Stimulated activated CD4-positive, alpha-beta T cell treated with anti-CD3 and anti-CD28 coated beads, Interleukin-15, amount 100 ng/mL, for 24 hours (primary cell): Measurements from ENCODE around the gene SAP30L.

Source experiments
- DNase-seq: peaks from one replicate; pipeline ENCODE4 v3.0.0-alpha.2; 2020

SAP30L gene

DNA sequence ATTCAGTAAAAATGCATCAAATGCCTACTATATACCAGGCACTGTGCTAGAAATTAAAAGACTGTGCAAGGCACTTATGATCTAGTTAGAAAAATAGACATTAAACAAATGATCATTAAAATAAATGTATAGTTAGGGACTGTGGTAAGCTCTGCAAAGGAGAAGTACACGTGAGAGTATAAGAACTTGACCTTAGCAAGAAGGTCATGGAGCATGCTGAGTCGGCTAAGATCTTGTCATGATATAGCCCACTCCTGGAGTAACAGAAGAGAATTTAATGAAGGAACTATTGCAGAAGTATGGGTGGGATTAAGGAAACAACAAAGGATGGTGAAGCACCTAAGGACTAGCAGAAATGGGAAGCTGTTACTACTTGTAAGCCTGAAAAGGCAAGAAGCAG, 23.5 kb upstream of the SAP30L start:
- DNase-seq: no peak

DNA sequence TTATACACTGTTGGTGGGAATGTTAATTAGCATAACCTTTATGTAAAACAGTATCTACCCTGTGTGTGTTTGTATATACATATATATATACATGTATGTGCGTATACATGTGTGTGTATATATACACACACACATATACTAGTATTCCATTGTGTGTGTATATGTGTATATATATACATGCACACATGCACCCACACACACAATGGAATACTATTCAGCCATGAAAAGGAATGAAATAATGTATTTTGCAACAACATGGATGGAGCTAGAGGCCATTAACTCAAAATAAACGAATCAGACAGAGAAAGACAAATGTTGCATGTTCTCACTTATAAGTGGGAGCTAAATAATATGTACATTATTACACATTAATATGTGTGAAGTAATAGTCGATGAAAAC, 17.6 kb upstream of the SAP30L start:
- DNase-seq: no peak

DNA sequence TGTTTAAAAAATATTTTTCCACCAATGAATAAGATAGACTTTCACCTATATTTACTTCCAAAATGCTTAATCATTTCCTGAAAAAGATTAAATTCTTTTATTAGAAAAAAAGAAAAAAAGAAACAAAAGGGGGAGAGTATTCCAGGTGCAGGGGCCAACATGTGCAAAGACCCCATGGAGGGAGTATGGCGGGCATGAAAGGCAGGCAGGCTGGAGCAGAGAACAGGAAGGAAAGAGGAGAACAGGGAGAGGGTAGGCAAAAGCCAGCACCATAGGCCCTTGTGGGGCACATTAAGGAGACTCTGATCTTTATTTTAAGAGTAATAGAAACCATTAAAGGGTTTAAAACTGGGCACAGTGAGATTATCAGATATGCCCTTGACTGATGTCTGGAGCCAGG, 16.5 kb upstream of the SAP30L start:
- no peak for DNase-seq

DNA sequence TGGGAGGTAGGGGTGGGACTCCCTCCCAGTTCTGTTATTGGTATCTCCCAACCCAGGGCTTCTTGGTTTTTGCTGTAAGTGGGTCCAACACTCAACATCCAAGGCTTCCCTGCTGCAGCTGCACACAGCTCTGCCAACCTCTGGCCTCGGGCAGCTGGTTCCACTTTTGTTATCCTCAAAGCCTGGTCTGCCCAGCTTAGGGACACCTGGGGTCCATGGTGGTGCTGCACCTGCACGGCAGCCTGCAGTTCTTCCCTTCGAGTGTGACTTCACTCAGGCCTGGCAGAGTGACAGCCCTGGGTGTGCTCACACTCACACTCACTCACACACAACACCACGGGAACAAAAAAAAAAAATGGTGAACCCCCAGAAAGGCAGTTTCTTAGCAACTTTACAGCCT, 15.3 kb upstream of the SAP30L start:
- DNase-seq: no peak

DNA sequence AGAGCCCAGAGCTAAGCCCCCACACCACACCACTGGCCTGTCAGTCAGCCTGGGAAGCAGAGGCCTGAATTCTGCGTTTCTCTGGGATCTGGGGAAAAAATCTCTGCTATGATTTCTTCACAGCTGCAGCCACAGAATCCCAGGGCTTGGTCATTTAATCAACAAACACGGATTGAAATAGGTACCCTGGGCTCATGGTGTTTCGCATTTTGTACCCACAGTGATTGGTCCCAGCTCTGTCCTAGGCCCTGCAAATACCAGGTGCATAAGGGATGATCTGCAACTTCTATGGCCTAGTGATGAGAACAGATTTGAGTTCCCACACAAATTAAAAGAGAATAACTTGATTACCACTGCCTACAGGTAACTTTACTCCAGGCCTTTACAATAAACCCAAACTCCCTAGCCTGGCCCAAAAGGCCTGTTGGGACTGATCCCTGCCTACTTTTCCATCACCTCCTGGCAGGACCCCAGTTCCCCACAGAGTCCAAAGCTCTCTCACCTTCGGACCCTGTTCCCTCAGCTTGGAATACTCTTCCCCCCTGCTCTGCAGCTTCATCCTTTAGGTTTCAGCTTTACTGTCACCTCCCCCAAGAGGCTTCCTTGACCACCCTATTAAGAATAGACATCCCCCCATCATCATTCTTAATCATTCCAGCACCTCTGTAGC, 14.7 kb upstream of the SAP30L start:
- DNase-seq: no peak

DNA sequence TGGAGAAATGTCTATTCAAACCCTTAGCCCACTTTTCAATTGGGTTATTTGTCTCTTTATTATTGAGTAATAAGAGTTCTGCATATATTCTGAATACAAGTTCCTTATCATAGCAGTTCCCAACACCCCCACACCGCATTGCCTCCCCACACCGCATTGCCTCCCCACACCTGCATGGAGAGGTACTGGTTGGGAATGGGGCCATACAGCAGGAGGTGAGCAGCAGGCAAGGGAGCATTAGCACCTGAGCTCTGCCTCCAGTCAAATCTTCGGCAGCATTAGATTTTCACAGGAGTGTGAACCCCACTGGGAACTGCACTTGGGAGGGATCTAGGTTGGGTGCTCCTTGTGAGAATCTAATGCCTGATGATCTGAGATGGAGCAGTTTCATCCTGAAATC, 10.6 kb upstream of the SAP30L start:
- DNase-seq: no peak

DNA sequence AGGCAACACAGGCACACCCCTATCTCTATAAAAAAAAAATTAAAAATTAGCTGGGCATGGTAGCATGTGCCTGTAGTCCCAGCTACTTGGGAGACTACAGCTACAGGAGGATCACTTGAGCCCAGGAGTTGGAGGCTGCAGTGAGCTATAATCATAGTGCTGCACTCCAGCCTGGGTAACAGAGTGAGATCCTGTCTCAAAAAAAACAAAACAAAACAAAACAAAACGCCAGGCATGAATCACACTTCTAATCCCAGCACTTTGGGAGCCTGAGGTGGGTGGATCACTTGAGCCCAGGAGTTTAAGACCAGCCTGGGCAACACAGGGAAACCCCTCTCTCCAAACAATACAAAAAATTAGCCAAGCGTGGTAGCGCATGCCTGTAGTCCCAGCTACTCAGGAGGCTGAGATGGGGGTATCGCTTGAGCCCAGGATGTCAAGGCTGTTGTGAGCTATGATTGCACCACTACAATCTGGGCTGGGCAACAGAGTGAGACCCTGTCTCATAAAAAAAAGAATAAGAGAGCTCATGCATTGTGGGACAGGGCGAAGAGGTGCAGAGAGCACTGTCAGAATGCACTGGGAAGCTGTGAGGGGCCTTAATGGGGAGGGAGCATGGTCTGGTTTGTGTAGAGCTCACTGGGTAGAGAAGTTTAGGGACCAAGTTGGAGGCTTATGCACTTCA, 8.4 kb upstream of the SAP30L start:
- no peak for DNase-seq

DNA sequence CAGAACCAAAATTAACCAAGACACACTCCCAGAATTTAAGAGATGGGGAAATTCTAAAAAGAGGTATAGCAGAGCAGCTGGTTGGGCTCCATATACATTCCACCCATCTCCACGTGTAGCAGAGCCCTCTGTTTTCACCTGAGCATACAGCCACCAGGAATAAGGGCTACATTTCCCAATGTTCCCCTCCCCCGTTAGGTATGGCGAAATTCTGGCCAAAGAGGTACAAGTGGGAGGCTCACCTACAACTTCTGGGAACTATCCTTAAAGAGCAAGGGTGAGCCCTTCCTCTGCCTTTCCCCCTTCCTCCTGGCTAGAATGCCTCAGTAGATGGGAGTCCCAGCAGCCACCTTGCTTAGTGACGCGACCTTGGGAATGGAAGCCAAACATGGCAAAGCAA, 5.3 kb upstream of the SAP30L start:
- no peak for DNase-seq

DNA sequence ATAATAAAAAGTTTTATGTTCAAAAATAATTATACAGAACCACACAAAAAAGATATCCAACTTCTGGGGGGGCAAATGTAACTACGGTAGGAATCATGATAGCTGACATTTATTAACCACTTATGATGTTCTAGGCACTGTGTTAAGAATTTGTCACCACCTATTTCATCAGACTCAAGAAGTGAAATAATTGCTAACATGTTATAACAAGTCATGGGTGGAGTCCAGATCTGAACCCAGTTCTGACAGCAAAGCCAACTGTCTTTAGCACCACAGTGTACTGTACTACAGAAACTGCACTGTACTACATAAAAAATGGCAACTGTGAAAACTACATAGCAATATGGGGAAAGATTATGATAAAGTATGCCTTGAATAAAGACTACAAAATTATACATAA, 3.0 kb upstream of the SAP30L start:
- no peak for DNase-seq

DNA sequence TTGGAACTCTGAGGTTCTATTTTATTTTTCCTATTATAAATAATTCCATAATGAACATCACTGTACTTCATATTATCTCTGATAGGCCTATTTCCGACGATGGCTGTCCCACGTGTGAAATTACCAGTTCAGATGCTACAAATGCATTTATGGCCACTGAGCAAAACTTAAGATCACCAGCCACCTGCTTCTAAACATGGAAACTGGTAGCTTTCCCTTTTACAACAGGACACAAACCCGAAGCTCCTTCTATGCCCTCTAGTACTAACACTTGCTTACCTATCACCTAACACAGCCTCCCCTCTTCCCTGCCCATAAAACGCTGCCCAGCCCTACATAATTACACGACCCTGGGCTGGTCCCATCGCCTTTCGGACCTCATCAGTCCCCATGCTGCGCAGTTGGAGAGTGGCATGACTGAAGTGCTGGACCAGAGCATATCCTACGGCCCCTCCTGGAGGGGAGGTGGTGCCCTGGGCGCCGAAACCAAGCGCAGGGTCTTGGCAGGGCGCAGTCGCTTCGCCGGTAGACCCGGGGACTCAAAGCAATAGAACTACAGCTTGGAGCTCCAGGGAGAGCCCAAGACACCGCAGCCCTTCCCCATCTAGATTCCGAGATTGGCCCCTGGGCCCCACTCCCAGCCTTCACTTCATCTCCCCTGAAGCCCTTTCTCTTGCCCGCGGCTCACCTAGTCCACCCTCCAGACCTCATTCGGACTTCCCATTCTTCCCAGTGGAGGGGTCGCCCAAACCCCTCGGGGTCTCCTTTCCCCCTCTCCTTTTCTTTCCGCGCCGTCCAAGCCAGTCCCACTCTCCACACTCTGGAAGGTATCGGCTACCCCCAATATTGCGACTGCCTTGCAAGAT, 1.0 kb upstream of the SAP30L start:
- DNase-seq: peak; percentile 31

DNA sequence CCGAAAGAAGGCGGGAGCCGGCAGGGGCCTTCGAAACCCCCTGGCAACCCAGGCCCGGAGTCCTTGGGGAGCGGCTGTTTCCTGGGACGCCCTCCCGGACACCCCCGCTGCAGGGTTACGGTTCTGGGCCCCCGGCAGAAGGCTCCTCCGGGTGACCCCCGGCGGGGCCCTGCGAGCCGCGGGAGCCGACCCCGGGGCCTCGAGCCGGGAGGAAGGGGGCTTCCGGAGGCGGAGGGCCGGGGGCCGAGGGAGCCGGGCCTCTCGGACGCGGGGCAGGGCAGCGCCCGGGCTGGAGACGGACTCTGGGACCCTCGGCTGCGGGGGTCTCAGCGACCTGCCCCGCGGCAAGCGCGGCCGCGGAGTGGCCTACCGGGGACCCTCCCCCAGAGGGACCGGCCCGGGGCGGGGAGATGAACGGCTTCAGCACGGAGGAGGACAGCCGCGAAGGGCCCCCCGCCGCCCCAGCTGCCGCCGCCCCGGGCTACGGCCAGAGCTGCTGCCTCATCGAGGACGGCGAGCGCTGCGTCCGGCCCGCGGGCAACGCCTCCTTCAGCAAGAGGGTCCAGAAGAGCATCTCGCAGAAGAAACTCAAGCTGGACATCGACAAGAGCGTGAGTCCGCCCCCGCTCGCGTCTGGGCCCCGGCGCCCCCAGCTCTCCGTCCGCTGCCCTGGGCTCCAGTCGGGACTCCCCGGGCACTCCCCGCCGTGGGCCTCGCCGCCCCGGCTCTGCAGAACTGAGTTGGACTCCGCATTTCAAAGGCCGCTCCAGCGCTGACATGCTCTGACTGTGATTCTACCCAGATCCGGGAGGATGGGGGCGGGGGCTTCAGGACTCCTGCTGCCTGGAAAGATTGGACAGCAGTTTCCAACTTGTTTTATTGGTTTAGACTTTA, 645 bp downstream of the SAP30L start:
- peak; percentile 66 for DNase-seq

DNA sequence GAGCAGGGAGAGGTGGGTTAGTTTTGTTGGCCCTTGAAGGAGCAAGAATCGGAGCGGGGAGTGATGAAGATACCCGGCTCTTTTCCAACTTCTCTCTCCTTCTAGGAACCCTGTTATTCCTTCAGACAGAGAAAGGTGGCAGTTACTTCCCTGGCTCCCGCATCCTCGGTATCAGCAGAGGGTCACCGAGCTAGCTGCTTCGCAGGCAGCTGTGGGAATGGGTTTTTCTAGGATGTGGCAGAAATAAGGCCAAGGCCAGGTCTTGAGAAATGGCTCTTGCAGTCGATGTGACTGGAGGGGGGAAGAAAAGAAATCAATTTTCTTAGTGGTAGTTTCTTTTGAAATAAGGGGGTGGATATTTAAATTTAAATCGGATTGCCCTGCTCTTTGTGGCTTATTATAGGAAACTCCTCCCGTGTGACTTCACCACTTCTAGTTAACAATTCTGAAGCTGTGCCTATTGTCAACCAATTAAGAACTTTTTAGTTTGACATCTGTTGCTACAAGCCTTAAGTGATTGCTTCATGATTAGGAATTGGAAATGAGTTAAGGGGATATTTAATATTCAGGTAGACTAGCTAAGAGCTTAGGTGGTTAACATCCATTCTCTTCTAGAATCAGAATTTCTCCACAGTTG, 1.4 kb downstream of the SAP30L start:
- DNase-seq: no peak

DNA sequence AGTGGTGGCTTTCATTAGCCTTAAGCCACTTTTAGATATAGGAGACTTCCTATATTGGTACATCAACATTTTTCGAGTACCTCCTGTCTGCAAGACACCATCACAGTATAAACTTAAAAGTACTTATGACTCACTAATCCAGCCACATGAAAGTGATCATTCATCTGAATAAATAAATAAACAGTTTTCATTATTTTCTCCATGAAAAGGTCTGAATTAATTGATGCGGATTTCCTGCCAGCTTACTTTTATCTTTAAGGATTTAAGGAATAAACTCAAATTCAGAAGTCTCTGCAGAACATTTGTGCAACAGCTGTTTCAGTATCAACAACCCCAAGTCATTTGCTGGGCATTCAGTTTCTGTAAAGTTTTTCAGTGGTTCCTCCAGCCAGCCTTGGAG, 4.0 kb downstream of the SAP30L start:
- DNase-seq: no peak

DNA sequence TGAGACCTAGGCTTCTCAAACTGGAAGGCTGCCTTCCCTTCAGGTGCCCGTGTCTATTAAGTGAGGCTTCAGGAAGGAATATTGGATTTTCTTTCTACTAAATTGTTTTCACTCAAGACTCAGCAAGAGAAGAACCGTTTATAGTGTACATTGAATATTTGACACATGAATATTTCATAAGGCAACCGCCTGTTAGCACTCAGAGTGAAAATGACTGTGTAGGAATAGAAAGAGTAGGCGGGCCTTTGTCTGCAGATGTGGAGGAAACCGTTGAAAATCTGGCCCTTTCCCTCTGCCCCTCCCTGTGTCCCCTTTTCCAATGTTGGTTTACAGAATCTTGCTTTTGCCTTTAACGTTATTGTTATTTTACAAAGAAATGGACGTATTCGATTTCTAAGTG, 6.2 kb downstream of the SAP30L start:
- no peak for DNase-seq

DNA sequence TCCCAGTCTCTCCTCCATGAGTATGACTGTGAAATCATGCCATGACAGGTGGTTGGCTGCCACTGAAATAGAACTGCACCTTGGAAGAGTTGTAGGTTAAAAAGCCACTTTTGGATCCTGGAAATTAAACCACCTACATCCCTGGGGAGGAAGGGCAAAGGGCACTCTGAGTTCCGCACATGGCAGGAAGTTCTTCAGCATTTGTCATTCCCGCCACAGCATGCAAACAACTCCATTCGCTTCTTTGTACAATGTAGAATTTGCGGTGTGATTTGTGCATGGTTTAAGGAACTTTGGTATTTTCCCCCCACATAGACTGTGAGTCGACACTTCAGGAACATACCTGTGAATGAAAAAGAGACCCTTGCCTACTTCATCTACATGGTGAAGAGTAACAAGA, 9.8 kb downstream of the SAP30L start:
- DNase-seq: no peak

DNA sequence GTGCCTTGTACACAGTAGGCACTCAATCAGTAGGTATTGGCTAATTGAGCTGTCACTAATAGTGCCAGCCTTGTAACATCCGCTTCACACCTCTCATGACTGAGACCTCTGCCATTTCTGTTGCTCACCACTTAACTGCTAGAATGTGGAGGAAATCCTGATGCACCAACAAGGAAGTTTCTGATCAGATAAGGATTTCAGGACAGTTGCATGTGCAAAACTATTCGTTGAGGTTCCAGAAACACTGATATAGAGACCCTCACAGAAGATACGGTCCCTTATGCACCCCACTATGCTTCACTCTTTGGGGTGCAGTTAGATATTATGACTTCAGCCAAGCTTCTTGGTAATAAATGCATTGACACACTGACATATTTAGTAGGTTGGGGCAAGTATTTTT, 10.7 kb downstream of the SAP30L start:
- no peak for DNase-seq

DNA sequence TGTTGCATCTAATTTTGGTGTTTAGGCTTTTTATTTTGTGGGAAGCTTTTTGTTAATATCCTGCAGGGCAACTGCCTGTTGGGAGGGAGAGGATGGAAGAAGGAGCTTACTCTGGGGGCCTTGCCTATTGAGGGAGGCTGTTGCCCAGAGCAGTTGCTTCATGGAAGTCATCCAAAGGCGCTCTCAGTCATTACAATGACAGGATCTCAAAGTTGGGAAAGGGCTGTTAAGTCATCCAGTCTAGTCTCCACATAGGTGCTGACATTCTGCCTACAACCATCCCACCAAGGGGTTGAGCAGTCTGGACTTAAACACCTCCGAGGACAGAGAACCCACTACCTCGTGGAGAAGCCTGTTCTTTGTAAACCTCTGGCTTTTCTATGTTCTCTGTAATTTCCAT, 13.2 kb downstream of the SAP30L start:
- DNase-seq: no peak

DNA sequence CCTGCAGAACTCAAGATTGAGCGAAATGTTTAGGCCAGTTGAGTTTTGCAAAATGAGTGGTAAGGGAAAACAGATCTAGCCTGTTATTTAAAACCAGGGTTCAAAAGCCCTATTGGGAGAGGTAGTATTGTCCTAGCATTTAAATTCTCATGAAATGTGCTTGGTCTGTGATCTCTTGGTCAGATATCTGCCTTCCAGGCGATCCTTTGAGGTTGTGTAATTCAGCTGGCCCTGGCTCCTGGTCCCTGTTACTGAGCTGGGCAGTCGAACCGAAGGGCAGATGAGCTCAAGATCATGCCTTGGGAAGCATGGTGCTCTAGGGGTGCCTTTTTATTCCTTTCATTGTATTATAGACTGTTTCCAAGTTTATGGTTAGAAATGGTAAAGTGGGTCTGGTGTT, 14.4 kb downstream of the SAP30L start:
- DNase-seq: no peak

DNA sequence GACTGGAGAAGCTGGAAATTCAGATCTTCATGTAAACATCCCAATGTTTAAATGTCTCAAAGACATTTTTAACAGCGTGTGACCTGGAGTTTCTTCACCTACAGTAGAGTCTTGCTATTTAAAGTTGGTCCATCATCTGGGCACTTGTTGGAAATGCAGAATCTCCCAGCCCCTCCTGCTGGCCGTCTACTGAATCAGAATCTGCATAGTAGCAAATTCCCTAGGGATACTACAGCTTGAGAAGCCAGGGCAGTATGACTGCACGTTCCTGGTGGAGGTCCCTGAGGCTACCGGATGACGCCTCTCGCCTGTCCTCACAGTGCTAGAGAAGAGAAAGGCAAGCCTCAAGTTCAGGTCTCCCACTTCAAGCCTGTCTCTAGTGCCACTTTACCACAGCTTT, 15.7 kb downstream of the SAP30L start:
- no peak for DNase-seq

DNA sequence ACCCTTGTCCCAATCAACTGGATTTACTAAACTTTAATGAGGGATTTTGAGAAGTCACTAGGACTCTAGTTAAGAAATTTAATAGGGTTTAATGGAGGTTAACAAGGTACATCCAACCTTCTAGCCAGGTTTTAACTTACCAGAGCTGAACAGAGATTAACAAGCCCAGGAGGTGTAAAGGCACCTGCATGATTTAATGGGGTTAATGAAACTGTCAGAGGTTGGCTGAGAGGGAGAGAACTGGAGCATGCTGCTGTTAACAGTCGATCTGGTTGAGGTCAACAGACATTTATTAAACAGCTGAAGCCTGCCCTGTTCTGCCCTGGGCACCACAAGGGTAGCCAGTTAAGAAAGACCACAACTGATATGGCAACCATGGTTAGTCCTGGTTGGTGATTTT, 18.6 kb downstream of the SAP30L start:
- no peak for DNase-seq

DNA sequence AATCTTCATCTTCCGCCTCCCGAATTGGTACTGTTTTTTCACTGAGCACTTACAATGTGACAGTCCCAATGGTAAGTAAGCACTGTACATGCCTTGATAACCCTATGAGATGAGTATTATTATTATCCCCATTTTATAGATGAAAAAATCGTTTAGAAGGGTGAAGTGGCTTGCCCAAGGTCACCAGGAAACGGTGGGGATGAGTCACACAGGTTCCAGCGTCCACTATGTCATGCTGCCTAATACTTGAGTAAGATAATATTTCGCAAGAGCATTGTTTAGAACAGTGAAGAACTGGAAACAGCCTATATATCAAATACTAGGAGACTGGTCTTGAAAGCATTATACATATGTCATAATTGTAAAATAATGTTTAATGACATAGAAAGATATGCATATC, 19.4 kb downstream of the SAP30L start:
- DNase-seq: no peak

DNA sequence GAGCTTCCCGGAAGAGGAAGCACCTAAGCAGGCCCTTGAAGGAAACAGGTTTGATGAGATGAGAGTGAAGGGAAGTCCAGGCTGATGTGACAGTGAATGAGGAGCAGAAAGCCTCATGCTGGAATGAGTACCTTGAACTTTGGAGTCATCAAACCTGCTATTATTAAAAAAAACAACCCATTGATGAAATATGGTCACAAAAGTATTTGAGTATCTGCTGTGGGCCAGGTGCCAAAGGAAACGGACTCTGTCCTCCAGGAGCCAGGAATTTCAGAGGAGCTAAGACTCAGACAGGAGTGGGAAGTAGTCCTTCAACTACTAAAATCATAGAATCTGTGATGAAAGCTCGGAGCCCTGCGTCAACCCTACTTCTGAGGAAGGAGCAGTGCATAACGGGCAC, 20.4 kb downstream of the SAP30L start:
- DNase-seq: no peak

DNA sequence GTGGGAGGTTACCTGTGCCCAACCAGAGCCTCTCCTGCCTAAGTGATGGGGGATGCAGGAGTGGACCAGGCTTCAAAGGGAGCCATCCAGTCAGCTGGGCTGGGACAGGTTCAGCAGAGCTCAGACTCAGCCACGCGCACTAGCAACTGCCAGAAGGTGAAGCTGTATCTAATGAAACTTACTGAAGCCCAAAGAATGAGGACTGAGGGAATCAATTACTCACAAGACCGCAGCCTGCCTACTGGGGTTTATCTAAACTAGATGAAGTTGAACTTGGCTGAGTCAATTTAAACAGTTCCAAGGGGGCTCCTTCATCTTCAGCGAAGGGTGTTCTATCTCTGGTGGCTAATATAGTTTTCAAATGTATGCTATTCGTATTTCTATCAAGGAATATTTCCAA, 20.9 kb downstream of the SAP30L start:
- DNase-seq: no peak
